Caco-2 (cell line): ENCODE data around the gene SLC6A20. TPM values are rescaled to one million over a fixed set of nuclear protein-coding genes. Genes with fewer than 3 reads are reported as not detected.
"Not testable (repeated sequence)": the region's sequence is repeated elsewhere in the genome, so short reads cannot be mapped to it uniquely, and the experiment has no call there.

ENCODE experiments used
- BruUV-seq: library from RNA; stranded (reverse); fragments of 400-500 nt; replicated peaks from 2 replicates; lab custom pipeline; 2021; lab: Mats Ljungman, UMichigan
- CTCF ChIA-PET: fragments of 300-600 bp; sonication (Branson Sonifier 250); formaldehyde crosslinking; loops from one replicate; lab custom pipeline; 2022; ENCODE audit warnings: antibody characterized with exemption; lab: Charles Lee
- POLR2A ChIA-PET: fragments of 300-600 bp; sonication (Branson Sonifier 250); formaldehyde crosslinking; loops from one replicate; lab custom pipeline; 2022; ENCODE audit warnings: antibody characterized with exemption; lab: Charles Lee
- DNase-seq, 2 experiments: peaks; one replicate each; pipeline versions ENCODE4 v3.0.0 to v3.0.0-alpha.2; 2020 to 2022
- H3K27me3 ChIP-seq: replicated peaks from 2 replicates; pipeline ENCODE4 v1.6.0; 2011; ENCODE audit warnings: low read length; ENCODE audit not compliant: control insufficient read depth, insufficient read depth
- H3K36me3 ChIP-seq: 2 replicates; pipeline ENCODE4 v1.5.1; 2011; ENCODE audit warnings: low read length; ENCODE audit not compliant: control insufficient read depth, insufficient read depth
- H3K4me1 ChIP-seq: fragments of 250-450 bp; sonication (Bioruptor Pico); 2 replicates; pipeline ENCODE4 v1.5.1; 2020; ENCODE audit warnings: mild to moderate bottlenecking
- H3K4me3 ChIP-seq: 2 replicates; pipeline ENCODE4 v1.5.1; 2011; ENCODE audit warnings: low read depth, mild to moderate bottlenecking, control low read depth, low read length
- H3K9me3 ChIP-seq: fragments of 250-450 bp; sonication (Bioruptor Pico); 2 replicates; pipeline ENCODE4 v1.5.1; 2020; ENCODE audit warnings: mild to moderate bottlenecking, moderate library complexity
- H3K27ac Mint-ChIP-seq: one replicate; pipeline ENCODE4 v1.8.0; 2022; ENCODE audit warnings: mixed read lengths; ENCODE audit not compliant: unreplicated experiment
- H3K27me3 Mint-ChIP-seq: one replicate; pipeline ENCODE4 v1.8.0; 2022; ENCODE audit warnings: mixed read lengths; ENCODE audit not compliant: insufficient read depth, unreplicated experiment
- H3K36me3 Mint-ChIP-seq: one replicate; pipeline ENCODE4 v1.8.0; 2022; ENCODE audit warnings: mild to moderate bottlenecking, mixed read lengths; ENCODE audit not compliant: insufficient read depth, unreplicated experiment
- H3K4me1 Mint-ChIP-seq: one replicate; pipeline ENCODE4 v1.8.0; 2022; ENCODE audit warnings: low read depth, mixed read lengths; ENCODE audit not compliant: unreplicated experiment
- H3K4me3 Mint-ChIP-seq: one replicate; pipeline ENCODE4 v1.8.0; 2022; ENCODE audit warnings: mild to moderate bottlenecking, moderate library complexity, mixed read lengths; ENCODE audit not compliant: unreplicated experiment
- H3K9me3 Mint-ChIP-seq: one replicate; pipeline ENCODE4 v1.8.0; 2022; ENCODE audit warnings: mixed read lengths; ENCODE audit not compliant: unreplicated experiment
- intact Hi-C: fragments of 100-400 bp; cut with micrococcal nuclease; formaldehyde crosslinking; loops from one replicate; pipeline ENCODE4 v1.10.0; 2022; ENCODE audit not compliant: unreplicated experiment
- total RNA-seq: library from RNA; stranded (reverse); gene quantifications from 2 replicates; pipeline ENCODE4 v1.2.3, GENCODE V29; 2022
- TF ChIP-seq, protein P1 (sequence below), 2 experiments: fragments of 200-600 bp in 1 of 2; IDR thresholded peaks; 1 replicate in 1 of 2; 2 replicates in 1 of 2; pipeline versions ENCODE4 v1.5.1 to v1.8.0; 2011 to 2022; ENCODE audit warnings: antibody characterized with exemption in 1 of 2, control low read depth in 1 of 2, inconsistent platforms in 1 of 2, low read depth in 1 of 2, low read length in 1 of 2, mild to moderate bottlenecking in 1 of 2, moderate library complexity in 1 of 2; ENCODE audit not compliant: insufficient read depth in 1 of 2, severe bottlenecking in 1 of 2, unreplicated experiment in 1 of 2

SLC6A20 gene
- total RNA-seq, 1 experiment from 2014 or later: 0.39 TPM

DNA sequence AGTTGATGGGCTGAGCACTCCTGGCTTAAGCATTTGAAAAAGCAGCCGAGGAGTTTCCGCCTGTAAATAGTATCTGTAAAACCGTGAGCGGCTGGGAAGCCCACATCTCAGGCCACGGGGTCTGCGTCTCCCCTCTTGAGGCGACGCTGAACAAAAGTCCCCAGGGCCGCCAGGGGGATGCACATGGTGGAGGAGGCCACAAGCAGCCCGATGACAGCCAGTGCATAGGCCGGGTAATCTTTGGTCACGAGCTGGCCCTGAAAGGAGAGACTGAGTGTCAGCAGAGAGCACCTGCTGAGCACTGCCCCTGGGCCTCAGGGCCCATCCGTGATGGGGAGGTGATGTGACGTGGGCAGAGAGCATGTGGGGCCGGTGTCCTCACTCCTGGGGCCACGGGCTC is 37.5 kb downstream of the SLC6A20 start:
- Mint-ChIP-seq H3K4me1 (peaks cover 20% of the 10 kb centered on the region), H3K9me3 (no peaks in the 10 kb centered on the region), H3K36me3 (peaks cover under 1% of the 10 kb centered on the region), H3K27ac (no peak overlapping the region), H3K27me3 (no peaks in the 10 kb centered on the region), H3K4me3 (no peak overlapping the region)
- H3K4me1 ChIP-seq: peaks cover 18% of the 10 kb centered on the region
- TF ChIP-seq, protein P1, sequence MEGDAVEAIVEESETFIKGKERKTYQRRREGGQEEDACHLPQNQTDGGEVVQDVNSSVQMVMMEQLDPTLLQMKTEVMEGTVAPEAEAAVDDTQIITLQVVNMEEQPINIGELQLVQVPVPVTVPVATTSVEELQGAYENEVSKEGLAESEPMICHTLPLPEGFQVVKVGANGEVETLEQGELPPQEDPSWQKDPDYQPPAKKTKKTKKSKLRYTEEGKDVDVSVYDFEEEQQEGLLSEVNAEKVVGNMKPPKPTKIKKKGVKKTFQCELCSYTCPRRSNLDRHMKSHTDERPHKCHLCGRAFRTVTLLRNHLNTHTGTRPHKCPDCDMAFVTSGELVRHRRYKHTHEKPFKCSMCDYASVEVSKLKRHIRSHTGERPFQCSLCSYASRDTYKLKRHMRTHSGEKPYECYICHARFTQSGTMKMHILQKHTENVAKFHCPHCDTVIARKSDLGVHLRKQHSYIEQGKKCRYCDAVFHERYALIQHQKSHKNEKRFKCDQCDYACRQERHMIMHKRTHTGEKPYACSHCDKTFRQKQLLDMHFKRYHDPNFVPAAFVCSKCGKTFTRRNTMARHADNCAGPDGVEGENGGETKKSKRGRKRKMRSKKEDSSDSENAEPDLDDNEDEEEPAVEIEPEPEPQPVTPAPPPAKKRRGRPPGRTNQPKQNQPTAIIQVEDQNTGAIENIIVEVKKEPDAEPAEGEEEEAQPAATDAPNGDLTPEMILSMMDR (IDR thresholded peaks at IDR 0.05; ENCODE audit: insufficient read depth in 1 of 2, low read depth in 1 of 2, low read length in 1 of 2, severe bottlenecking in 1 of 2, unreplicated experiment in 1 of 2): no peak
- BruUV-seq: no TSS peak
- no peaks in the 10 kb centered on the region for H3K9me3 ChIP-seq
- H3K27me3 ChIP-seq: no peaks in the 10 kb centered on the region
- CTCF ChIA-PET: interaction anchor here (1.0 kb wide), 1 partner anchor 74 kb away, joined by 4 read pairs; no protein-coding TSS in a partner anchor
- no peak overlapping the region for H3K4me3 ChIP-seq
- intact Hi-C loops: no loop called here
- H3K36me3 ChIP-seq: no peaks in the 10 kb centered on the region
- DNase-seq: no peak
- POLR2A ChIA-PET: no interaction called here

DNA sequence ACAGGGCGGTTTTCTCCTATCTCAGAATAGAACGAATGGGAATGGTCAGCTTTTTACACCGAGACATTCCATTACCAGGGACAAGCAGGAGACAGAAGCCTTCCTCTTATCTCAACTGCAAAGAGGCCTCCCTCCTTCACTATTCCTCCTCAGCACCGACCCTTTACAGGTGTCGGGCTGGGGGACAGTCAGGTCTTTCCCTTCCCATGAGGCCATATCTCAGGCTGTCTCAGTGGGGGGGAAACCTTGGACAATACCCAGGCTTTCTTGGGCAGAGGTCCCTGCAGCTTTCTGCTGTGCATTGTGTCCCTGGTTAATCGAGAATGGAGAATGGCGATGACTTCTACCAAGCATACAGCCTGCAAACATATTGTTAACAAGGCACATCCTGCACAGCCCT is 39.2 kb downstream of the SLC6A20 start:
- H3K4me3 ChIP-seq, POLR2A ChIA-PET, H3K36me3 ChIP-seq, H3K27me3 Mint-ChIP-seq, DNase-seq, H3K27me3 ChIP-seq, H3K36me3 Mint-ChIP-seq, BruUV-seq, H3K9me3 ChIP-seq, CTCF ChIA-PET, H3K9me3 Mint-ChIP-seq, H3K27ac Mint-ChIP-seq, H3K4me3 Mint-ChIP-seq, intact Hi-C loops: not testable (repeated sequence)
- peaks cover 16% of the 10 kb centered on the region for H3K4me1 ChIP-seq
- peaks cover 20% of the 10 kb centered on the region for H3K4me1 Mint-ChIP-seq

- POLR2A ChIA-PET: no interaction called here
- no peak overlapping the region for H3K4me3 Mint-ChIP-seq
- H3K4me1 Mint-ChIP-seq: peaks cover 13% of the 10 kb centered on the region
Observed at GRCh38 chr3:45756055-45756454, 40.3 kb downstream of the SLC6A20 start.

More at GRCh38 chr3:45756055-45756454, 40.3 kb downstream of the SLC6A20 start:
- Histone ChIP-seq H3K9me3 (no peaks in the 10 kb centered on the region), H3K4me1 (peaks cover 12% of the 10 kb centered on the region), H3K4me3 (no peak overlapping the region), H3K27me3 (no peaks in the 10 kb centered on the region), H3K36me3 (no peaks in the 10 kb centered on the region)
- intact Hi-C loops: no loop called here
- BruUV-seq: no TSS peak
- Mint-ChIP-seq H3K27me3 (no peaks in the 10 kb centered on the region), H3K36me3 (peaks cover 4% of the 10 kb centered on the region), H3K27ac (no peak overlapping the region), H3K9me3 (no peaks in the 10 kb centered on the region)
- CTCF ChIA-PET: no interaction called here
- no peak for DNase-seq
- TF ChIP-seq, protein P1 (IDR thresholded peaks at IDR 0.05; ENCODE audit: insufficient read depth in 1 of 2, low read depth in 1 of 2, low read length in 1 of 2, severe bottlenecking in 1 of 2, unreplicated experiment in 1 of 2): no peak
